ENCODE data around the gene LRMDA. TPM values are rescaled to one million over a fixed set of nuclear protein-coding genes. Genes with fewer than 3 reads are reported as not detected.

LRMDA gene
- total and polyA plus RNA-seq, 2 donors (not counting 1 experiment from before 2014, with no cell fraction given): 0.12 TPM; not detected in 1

GRCh38 chr10:75754096-75754831, 322.8 kb downstream of the LRMDA start:
- ChIA-PET CTCF (no interaction called here), POLR2A (no interaction called here)
- Histone ChIP-seq H3K9me3 (ENCODE audit: control extremely low read depth in 1 of 3, control insufficient read depth in 2 of 3, insufficient read depth in 1 of 3, low read length in 2 of 3) (no peaks in the 10 kb centered on the region), H3K79me2 (ENCODE audit: control insufficient read depth, insufficient read depth, low read length) (no peaks in the 10 kb centered on the region), H3K9ac (ENCODE audit: low read length) (no peak overlapping the region), H3K27me3 (replicated peaks in 1 of 4; ENCODE audit: control extremely low read depth in 1 of 4, control insufficient read depth in 3 of 4, insufficient read depth in 4 of 4, low read length in 3 of 4) (no peaks in the 10 kb centered on the region), H4K20me1 (ENCODE audit: control insufficient read depth, insufficient read depth, low read length, poor library complexity, severe bottlenecking) (no peaks in the 10 kb centered on the region), H3K27ac (ENCODE audit: low read length in 2 of 2) (no peak overlapping the region), H3K4me3 (ENCODE audit: control extremely low read depth in 1 of 5, extremely low read depth in 1 of 5, insufficient read depth in 1 of 5, low read depth in 2 of 5, low read length in 4 of 5) (no peak overlapping the region), H3K4me1 (ENCODE audit: control insufficient read depth in 2 of 2, insufficient read depth in 2 of 2, low read length in 2 of 2) (no peaks in the 10 kb centered on the region), H3K4me2 (replicated peaks; ENCODE audit: low read depth, low read length, poor library complexity, severe bottlenecking) (no peak overlapping the region), H3K36me3 (replicated peaks in 1 of 2; ENCODE audit: control extremely low read depth in 1 of 2, control insufficient read depth in 1 of 2, extremely low read depth in 1 of 2, insufficient read depth in 2 of 2, low read length in 1 of 2) (no peaks in the 10 kb centered on the region), H2AFZ (ENCODE audit: insufficient read depth, low read depth, low read length, poor library complexity, severe bottlenecking) (no peak overlapping the region)
- H3K4me3 Mint-ChIP-seq: no peak overlapping the region
- TF ChIP-seq EZH2 (IDR thresholded peaks at IDR 0.05; ENCODE audit: borderline replicate concordance, insufficient read depth, low read depth, low read length, poor library complexity, severe bottlenecking): no peak
- TF ChIP-seq CTCF (IDR thresholded peaks at IDR 0.05): no peak
- no peak overlapping the region for H3K27ac Mint-ChIP-seq
- DNase-seq (no peak), ATAC-seq (ENCODE audit: low read depth) (no peak)
- no peaks in the 10 kb centered on the region for H3K4me1 Mint-ChIP-seq
- no peaks in the 10 kb centered on the region for H3K9me3 Mint-ChIP-seq (ENCODE audit: insufficient read depth)
- intact Hi-C loops (cut with micrococcal nuclease): no loop called here
- peaks cover 11% of the 10 kb centered on the region for H3K27me3 Mint-ChIP-seq
- no CpG with 5 or more reads among the region's 6 CpGs for WGBS (ENCODE audit: insufficient coverage)

GRCh38 chr10:75755528-75755927, 324.1 kb downstream of the LRMDA start:
- Histone ChIP-seq H3K4me2 (replicated peaks; ENCODE audit: low read depth, low read length, poor library complexity, severe bottlenecking) (no peak overlapping the region), H3K9ac (ENCODE audit: low read length) (no peak overlapping the region), H3K36me3 (replicated peaks in 1 of 2; ENCODE audit: control extremely low read depth in 1 of 2, control insufficient read depth in 1 of 2, extremely low read depth in 1 of 2, insufficient read depth in 2 of 2, low read length in 1 of 2) (no peaks in the 10 kb centered on the region), H3K9me3 (ENCODE audit: control extremely low read depth in 1 of 3, control insufficient read depth in 2 of 3, insufficient read depth in 1 of 3, low read length in 2 of 3) (no peaks in the 10 kb centered on the region), H3K79me2 (ENCODE audit: control insufficient read depth, insufficient read depth, low read length) (no peaks in the 10 kb centered on the region), H3K27ac (ENCODE audit: low read length in 2 of 2) (no peak overlapping the region), H4K20me1 (ENCODE audit: control insufficient read depth, insufficient read depth, low read length, poor library complexity, severe bottlenecking) (no peaks in the 10 kb centered on the region), H2AFZ (ENCODE audit: insufficient read depth, low read depth, low read length, poor library complexity, severe bottlenecking) (no peak overlapping the region), H3K4me3 (ENCODE audit: control extremely low read depth in 1 of 5, extremely low read depth in 1 of 5, insufficient read depth in 1 of 5, low read depth in 2 of 5, low read length in 4 of 5) (no peak overlapping the region), H3K4me1 (ENCODE audit: control insufficient read depth in 2 of 2, insufficient read depth in 2 of 2, low read length in 2 of 2) (no peaks in the 10 kb centered on the region), H3K27me3 (replicated peaks in 1 of 4; ENCODE audit: control extremely low read depth in 1 of 4, control insufficient read depth in 3 of 4, insufficient read depth in 4 of 4, low read length in 3 of 4) (no peaks in the 10 kb centered on the region)
- H3K4me1 Mint-ChIP-seq: no peaks in the 10 kb centered on the region
- no peak overlapping the region for H3K27ac Mint-ChIP-seq
- no peak for TF ChIP-seq CTCF (IDR thresholded peaks at IDR 0.05)
- TF ChIP-seq EZH2 (IDR thresholded peaks at IDR 0.05; ENCODE audit: borderline replicate concordance, insufficient read depth, low read depth, low read length, poor library complexity, severe bottlenecking): no peak
- intact Hi-C loops (cut with micrococcal nuclease): no loop called here
- 96% methylated on average over 4 of the region's 6 CpGs for WGBS (ENCODE audit: insufficient coverage)
- ChIA-PET CTCF (no interaction called here), POLR2A (no interaction called here)
- H3K4me3 Mint-ChIP-seq: no peak overlapping the region
- H3K9me3 Mint-ChIP-seq (ENCODE audit: insufficient read depth): no peaks in the 10 kb centered on the region
- DNase-seq: no peak
- ATAC-seq (ENCODE audit: low read depth): no peak
- peaks cover 11% of the 10 kb centered on the region for H3K27me3 Mint-ChIP-seq
